ENCODE data around the gene AOC3. TPM values are rescaled to one million over a fixed set of nuclear protein-coding genes. Genes with fewer than 3 reads are reported as not detected.

Gene AOC3
- polyA plus RNA-seq, 1 of the 3 experiments (the other 2 are of a cell fraction): 0.03 TPM

- TF ChIP-seq REST (IDR thresholded peaks at IDR 0.05; ENCODE audit: low read depth, low read length) (no peak), SMC3 (IDR thresholded peaks at IDR 0.05; ENCODE audit: low read depth, low read length) (no peak), FOXJ3 (CRISPR knock-in tag; IDR thresholded peaks at IDR 0.05) (no peak), GATA2 (CRISPR knock-in tag; IDR thresholded peaks at IDR 0.05) (no peak), EZH2phosphoT487 (IDR thresholded peaks at IDR 0.05; ENCODE audit: borderline replicate concordance, low read depth) (no peak), TEAD4 (IDR thresholded peaks at IDR 0.05; ENCODE audit: borderline replicate concordance, insufficient read depth) (no peak), FOSL2 (IDR thresholded peaks at IDR 0.05; ENCODE audit: borderline replicate concordance, low read depth) (no peak), RFX5 (IDR thresholded peaks at IDR 0.05; ENCODE audit: low read length) (no peak), RCOR1 (IDR thresholded peaks at IDR 0.05; ENCODE audit: low read length) (no peak)
Observed at GRCh38 chr17:42900460-42901331, 49.7 kb downstream of the AOC3 start, which contains the start of gene G6PC1 (continued).

GRCh38 chr17:42901535-42902229 is 50.7 kb downstream of the AOC3 start:
- no peaks in the 10 kb centered on the region for H3K79me2 ChIP-seq (ENCODE audit: insufficient read depth)
- no peak overlapping the region for H3K4me3 ChIP-seq (ENCODE audit: low read depth in 2 of 2, low read length in 1 of 2)
- no peaks in the 10 kb centered on the region for H3K9me2 ChIP-seq
- POLR2A ChIA-PET: no interaction called here
- peaks cover 23% of the 10 kb centered on the region for H3K27me3 ChIP-seq (ENCODE audit: insufficient read depth)
- no peaks in the 10 kb centered on the region for H3K9me3 ChIP-seq
- no peak overlapping the region for H3K4me2 ChIP-seq
- H3K9ac ChIP-seq: no peak overlapping the region
- no peaks in the 10 kb centered on the region for H3F3A ChIP-seq (replicated peaks; ENCODE audit: insufficient read depth)
- CTCF ChIA-PET: interaction anchor here (1.1 to 1.4 kb wide), 2 partner anchors 27 to 36 kb away, joined by 3 read pairs; no protein-coding TSS in a partner anchor
- H3K27ac ChIP-seq (ENCODE audit: low read depth in 2 of 2, low read length in 1 of 2): no peak overlapping the region
- no peak for TF ChIP-seq RXRA (IDR thresholded peaks at IDR 0.05; ENCODE audit: borderline replicate concordance, low read depth)
- TF ChIP-seq CTCF (IDR thresholded peaks at IDR 0.05): no peak
- DNase-seq: no peak
- H3K4me1 ChIP-seq (ENCODE audit: control insufficient read depth in 1 of 2, insufficient read depth in 2 of 2, low read depth in 1 of 2, low read length in 1 of 2): no peaks in the 10 kb centered on the region
- no peak overlapping the region for H2AFZ ChIP-seq (ENCODE audit: low read depth)
- no peaks in the 10 kb centered on the region for H4K20me1 ChIP-seq (ENCODE audit: insufficient read depth)
- 74% methylated on average over 10 of the region's 10 CpGs for WGBS (ENCODE audit: low lambda C conversion rate)
- H3K36me3 ChIP-seq (replicated peaks in 1 of 2; ENCODE audit: control insufficient read depth in 1 of 2, insufficient read depth in 2 of 2, low read length in 1 of 2): no peaks in the 10 kb centered on the region
